Memory B cell (primary cell): ENCODE measurements around the gene SPEN.
"Not testable (repeated sequence)": the region's sequence is repeated elsewhere in the genome, so short reads cannot be mapped to it uniquely, and the experiment has no call there.

Source experiments
- ATAC-seq: fragments of 150-1000 bp; cut with Tn5 transposase; 2 replicates; pipeline ENCODE4 v1.10.0; 2021; ENCODE audit warnings: low read depth, mild to moderate bottlenecking, moderate library complexity
- DNase-seq, 2 donors: peaks; one replicate each; pipeline ENCODE4 v3.0.0; 2022; ENCODE audit warnings: low spot score in 2 of 2
- H3K27ac Mint-ChIP-seq: one replicate; pipeline ENCODE4 v1.8.0; 2022; ENCODE audit warnings: mild to moderate bottlenecking, moderate library complexity, mixed read lengths
- H3K27me3 Mint-ChIP-seq: one replicate; pipeline ENCODE4 v1.8.0; 2022; ENCODE audit warnings: mixed read lengths
- H3K36me3 Mint-ChIP-seq: one replicate; pipeline ENCODE4 v1.8.0; 2022; ENCODE audit warnings: mild to moderate bottlenecking, mixed read lengths
- H3K4me1 Mint-ChIP-seq: one replicate; pipeline ENCODE4 v1.8.0; 2022; ENCODE audit warnings: mixed read lengths
- H3K4me3 Mint-ChIP-seq: one replicate; pipeline ENCODE4 v1.8.0; 2022; ENCODE audit warnings: mild to moderate bottlenecking, moderate library complexity, mixed read lengths
- H3K9me3 Mint-ChIP-seq: one replicate; pipeline ENCODE4 v1.8.0; 2022; ENCODE audit warnings: mixed read lengths

SPEN gene

GRCh38 chr1:15837931-15838330, 9.6 kb upstream of the SPEN start:
- H3K4me1 Mint-ChIP-seq = peaks cover 3% of the 10 kb centered on the region
- no peaks in the 10 kb centered on the region for H3K36me3 Mint-ChIP-seq
- no peak overlapping the region for H3K4me3 Mint-ChIP-seq
- no peaks in the 10 kb centered on the region for H3K27me3 Mint-ChIP-seq
- DNase-seq = no peak
- ATAC-seq = no peak
- no peaks in the 10 kb centered on the region for H3K9me3 Mint-ChIP-seq
- H3K27ac Mint-ChIP-seq = peak overlapping the region; percentile 97

DNA sequence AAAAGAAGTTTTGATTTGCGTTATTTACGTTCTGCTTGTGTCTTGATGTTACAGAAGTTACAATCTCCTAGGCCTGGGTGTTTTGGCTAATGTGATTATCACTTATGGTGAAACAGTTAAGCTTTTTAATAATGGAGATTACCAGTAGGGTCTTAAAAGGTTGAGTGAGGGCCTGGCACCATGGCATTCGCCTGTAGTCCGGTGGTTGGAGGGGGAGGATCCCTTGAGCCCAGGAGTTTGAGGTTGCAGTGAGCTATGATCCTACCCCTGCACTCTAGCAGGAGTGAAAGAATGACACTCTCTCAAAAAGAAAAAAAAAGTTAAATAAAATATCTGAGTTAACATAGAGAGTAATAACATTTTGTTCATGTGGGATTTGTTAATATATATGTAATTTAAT, 8.8 kb upstream of the SPEN start:
- Mint-ChIP-seq H3K9me3 (no peaks in the 10 kb centered on the region), H3K27ac (peak overlapping the region; percentile 97), H3K36me3 (no peaks in the 10 kb centered on the region), H3K4me3 (no peak overlapping the region), H3K4me1 (peaks cover 4% of the 10 kb centered on the region), H3K27me3 (no peaks in the 10 kb centered on the region)
- ATAC-seq (no peak), DNase-seq (no peak)

- Mint-ChIP-seq H3K36me3 (no peaks in the 10 kb centered on the region), H3K4me3 (peak overlapping the region; percentile 5), H3K27ac (peak overlapping the region; percentile 55), H3K27me3 (no peaks in the 10 kb centered on the region), H3K9me3 (no peaks in the 10 kb centered on the region), H3K4me1 (peaks cover 5% of the 10 kb centered on the region)
- no peak for DNase-seq
- ATAC-seq = no peak
Measured at GRCh38 chr1:15843826-15844572, 3.5 kb upstream of the SPEN start.

DNA sequence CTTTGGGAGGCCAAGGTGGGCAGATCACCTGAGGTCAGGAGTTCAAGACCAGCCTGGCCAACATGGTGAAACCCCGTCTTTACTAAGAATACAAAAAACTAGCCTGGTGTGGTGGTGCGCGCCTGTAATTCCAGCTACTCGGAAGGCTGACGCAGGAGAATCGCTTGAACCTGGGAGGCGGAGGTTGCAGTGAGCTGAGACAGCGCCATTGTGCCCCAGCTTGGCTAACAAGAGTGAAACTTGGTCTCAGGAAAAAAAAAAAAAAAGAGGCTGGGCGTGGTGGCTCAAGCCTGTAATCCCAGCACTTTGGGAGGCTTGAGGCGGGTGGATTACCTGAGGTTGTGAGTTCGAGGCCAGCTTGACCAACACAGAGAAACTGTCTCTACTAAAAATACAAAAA, 1.5 kb upstream of the SPEN start:
- not testable (repeated sequence) for H3K36me3 Mint-ChIP-seq, ATAC-seq, H3K27me3 Mint-ChIP-seq, H3K9me3 Mint-ChIP-seq, DNase-seq
- peaks cover 14% of the 10 kb centered on the region for H3K4me1 Mint-ChIP-seq
- peak overlapping the region; percentile 95 for H3K27ac Mint-ChIP-seq
- H3K4me3 Mint-ChIP-seq = peak overlapping the region; percentile 50

- DNase-seq = no peak
- H3K9me3 Mint-ChIP-seq = no peaks in the 10 kb centered on the region
- ATAC-seq = no peak
- no peaks in the 10 kb centered on the region for H3K27me3 Mint-ChIP-seq
- peak overlapping the region; percentile 92 for H3K4me3 Mint-ChIP-seq
- H3K4me1 Mint-ChIP-seq = peaks cover 20% of the 10 kb centered on the region
- H3K36me3 Mint-ChIP-seq = no peaks in the 10 kb centered on the region
- peak overlapping the region; percentile 95 for H3K27ac Mint-ChIP-seq
Measured at GRCh38 chr1:15847893-15848142, 311 bp downstream of the SPEN start.

- DNase-seq (peak; percentile 36 to 72), ATAC-seq (peak; percentile 8)
- Mint-ChIP-seq H3K27ac (peak overlapping the region; percentile 95), H3K27me3 (no peaks in the 10 kb centered on the region), H3K36me3 (no peaks in the 10 kb centered on the region), H3K4me3 (peak overlapping the region; percentile 100), H3K9me3 (no peaks in the 10 kb centered on the region), H3K4me1 (peaks cover 20% of the 10 kb centered on the region)
Measured at GRCh38 chr1:15848143-15848928, 829 bp downstream of the SPEN start.

- Mint-ChIP-seq H3K4me1 (peaks cover 17% of the 10 kb centered on the region), H3K9me3 (no peaks in the 10 kb centered on the region), H3K27me3 (no peaks in the 10 kb centered on the region), H3K27ac (peak overlapping the region; percentile 95), H3K36me3 (no peaks in the 10 kb centered on the region), H3K4me3 (peak overlapping the region; percentile 100)
- peak; percentile 7 for ATAC-seq
- peak; percentile 50 to 54 for DNase-seq
Measured at GRCh38 chr1:15848929-15849774, 1.6 kb downstream of the SPEN start.

- Mint-ChIP-seq H3K36me3 (no peaks in the 10 kb centered on the region), H3K4me1 (peaks cover 17% of the 10 kb centered on the region), H3K4me3 (peak overlapping the region; percentile 100), H3K9me3 (no peaks in the 10 kb centered on the region), H3K27ac (peak overlapping the region; percentile 95), H3K27me3 (no peaks in the 10 kb centered on the region)
- ATAC-seq = no peak
- no peak for DNase-seq
Measured at GRCh38 chr1:15849775-15850324, 2.3 kb downstream of the SPEN start.

DNA sequence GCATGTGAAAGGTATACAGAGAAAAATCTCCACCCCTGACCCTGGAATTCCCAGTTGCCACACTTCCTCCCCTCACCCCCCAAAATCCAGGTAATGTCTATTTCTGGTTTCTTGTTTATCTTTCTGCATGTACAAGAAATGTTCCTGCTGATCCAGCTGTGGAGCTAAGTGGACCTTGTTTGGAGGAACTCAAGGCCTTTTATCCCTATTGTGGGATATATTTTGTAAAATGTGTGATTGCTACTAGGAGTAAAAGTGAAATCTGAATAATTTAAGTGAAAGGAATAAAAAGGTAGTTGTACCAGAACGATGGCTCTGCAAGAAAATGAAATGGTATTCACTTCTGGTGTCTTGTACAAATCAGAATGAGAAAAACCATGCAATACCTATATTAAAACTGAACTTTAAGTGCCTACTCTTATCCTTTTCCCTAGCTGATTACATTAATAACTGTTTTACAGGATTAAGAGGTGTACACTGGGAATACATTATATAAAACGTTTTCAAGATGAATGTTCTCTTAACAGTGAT, 3.0 kb downstream of the SPEN start:
- no peak for DNase-seq
- no peaks in the 10 kb centered on the region for H3K27me3 Mint-ChIP-seq
- H3K9me3 Mint-ChIP-seq = no peaks in the 10 kb centered on the region
- peak overlapping the region; percentile 95 for H3K27ac Mint-ChIP-seq
- H3K36me3 Mint-ChIP-seq = no peaks in the 10 kb centered on the region
- peaks cover 15% of the 10 kb centered on the region for H3K4me1 Mint-ChIP-seq
- H3K4me3 Mint-ChIP-seq = peak overlapping the region; percentile 60
- ATAC-seq = no peak

DNA sequence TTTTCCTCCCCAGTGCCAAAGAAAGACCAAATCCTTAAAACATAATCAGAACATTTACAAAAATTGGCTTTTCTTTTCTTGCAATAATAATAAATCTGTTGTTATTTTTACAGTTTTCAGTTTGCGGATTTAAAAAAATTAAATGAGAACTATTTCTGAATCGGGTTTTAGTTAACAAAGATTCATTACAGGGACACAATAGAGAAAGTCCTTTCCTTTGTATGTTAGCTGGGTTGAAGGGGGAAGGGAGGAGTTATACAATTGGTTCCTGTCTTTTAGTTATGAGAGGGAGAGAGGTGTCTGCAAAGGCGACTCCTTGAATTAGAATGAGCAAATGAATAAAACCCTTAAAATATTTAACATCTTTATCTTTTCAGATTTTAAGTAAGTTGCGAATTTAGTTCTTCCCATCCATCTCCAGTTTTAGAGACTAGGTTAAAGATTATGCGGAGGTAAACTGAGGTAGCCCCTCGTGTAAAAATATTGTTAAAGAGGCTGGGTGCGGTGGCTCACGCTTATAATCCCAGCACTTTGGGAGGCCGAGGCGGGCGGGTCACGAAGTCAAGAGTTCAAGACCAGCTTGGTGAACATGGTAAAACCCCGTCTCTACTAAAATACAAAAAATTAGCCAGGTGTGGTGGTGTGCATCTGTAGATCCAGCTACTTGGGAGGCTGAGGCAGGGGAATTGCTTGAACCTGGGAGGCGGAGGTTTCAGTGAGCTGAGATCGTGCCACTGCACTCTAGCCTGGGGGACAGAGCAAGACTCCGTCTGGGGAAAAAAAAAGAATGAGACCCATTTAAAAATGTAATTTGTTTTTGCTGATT, 3.9 kb downstream of the SPEN start:
- ATAC-seq (no peak), DNase-seq (no peak)
- H3K27me3 Mint-ChIP-seq = no peaks in the 10 kb centered on the region
- H3K4me3 Mint-ChIP-seq = peak overlapping the region; percentile 28
- peaks cover 15% of the 10 kb centered on the region for H3K4me1 Mint-ChIP-seq
- H3K27ac Mint-ChIP-seq = peak overlapping the region; percentile 95
- no peaks in the 10 kb centered on the region for H3K36me3 Mint-ChIP-seq
- no peaks in the 10 kb centered on the region for H3K9me3 Mint-ChIP-seq

DNA sequence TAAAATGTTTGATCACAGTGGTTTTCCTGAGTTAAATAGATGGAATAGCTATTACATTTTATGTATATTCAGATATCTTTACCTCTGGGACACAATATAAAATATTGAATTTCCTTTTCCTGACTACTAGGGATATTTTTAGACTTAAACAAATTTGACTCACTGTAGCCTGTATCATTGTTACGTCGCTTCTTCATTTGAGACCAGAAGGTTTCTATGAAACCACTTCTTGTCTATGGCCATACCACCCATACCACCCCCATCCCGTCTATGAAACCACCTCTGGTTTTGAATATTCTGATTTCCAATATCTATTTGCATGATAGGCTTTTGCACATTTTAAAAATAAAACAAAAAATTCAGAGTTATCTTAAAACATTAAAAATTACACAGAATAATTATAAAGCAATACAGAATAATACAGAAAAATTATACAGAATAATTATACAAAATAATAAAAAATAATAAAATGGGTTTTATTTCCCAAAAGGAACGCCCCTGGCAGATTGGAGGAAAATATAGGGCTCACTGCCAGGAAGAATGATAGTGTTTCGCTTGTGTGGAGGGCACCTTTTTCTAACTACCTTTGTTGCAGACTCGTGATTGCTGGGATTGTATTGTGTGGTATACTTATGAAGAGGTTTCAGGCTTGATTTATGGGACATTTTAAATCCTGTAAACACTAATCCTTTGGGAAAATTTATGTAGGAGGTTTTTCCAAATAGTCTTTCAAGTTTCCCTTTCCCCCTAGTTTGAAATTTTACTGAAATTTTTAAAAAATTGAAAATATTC, 4.7 kb downstream of the SPEN start:
- H3K4me3 Mint-ChIP-seq = peak overlapping the region; percentile 46
- no peaks in the 10 kb centered on the region for H3K9me3 Mint-ChIP-seq
- H3K4me1 Mint-ChIP-seq = peaks cover 17% of the 10 kb centered on the region
- DNase-seq = no peak
- H3K36me3 Mint-ChIP-seq = no peaks in the 10 kb centered on the region
- peak; percentile 20 for ATAC-seq
- peak overlapping the region; percentile 95 for H3K27ac Mint-ChIP-seq
- no peaks in the 10 kb centered on the region for H3K27me3 Mint-ChIP-seq

DNA sequence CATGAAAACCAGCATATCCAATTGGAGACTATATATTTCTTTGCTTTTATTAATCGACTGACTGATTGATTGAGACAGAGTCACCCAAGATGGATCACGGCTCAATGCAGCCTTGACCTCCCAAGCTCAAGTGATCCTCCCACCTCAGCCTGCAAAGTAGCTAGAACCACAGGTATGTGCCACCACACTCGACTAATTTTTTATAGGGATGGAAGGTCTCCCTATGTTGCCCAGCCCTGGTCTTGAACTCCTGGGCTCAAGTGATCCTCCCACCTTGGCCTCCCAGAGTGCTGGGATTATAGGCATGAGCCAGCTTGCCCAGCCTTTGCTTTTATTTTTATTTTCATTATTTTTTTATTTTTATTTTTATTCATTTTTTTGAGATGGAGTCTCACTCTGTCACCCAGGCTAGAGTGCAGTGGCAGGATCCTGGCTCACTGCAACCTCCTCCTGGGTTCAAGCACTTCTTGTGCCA, 5.4 kb downstream of the SPEN start:
- ATAC-seq (no peak), DNase-seq (no peak)
- no peaks in the 10 kb centered on the region for H3K9me3 Mint-ChIP-seq
- no peaks in the 10 kb centered on the region for H3K36me3 Mint-ChIP-seq
- no peak overlapping the region for H3K4me3 Mint-ChIP-seq
- H3K27ac Mint-ChIP-seq = no peak overlapping the region
- H3K27me3 Mint-ChIP-seq = no peaks in the 10 kb centered on the region
- H3K4me1 Mint-ChIP-seq = peaks cover 17% of the 10 kb centered on the region
